Measurements from ENCODE around the gene SEC24C. TPM values are rescaled to one million over a fixed set of nuclear protein-coding genes. Genes with fewer than 3 reads are reported as not detected.

The SEC24C gene
- polyA plus RNA-seq, 2 of the 4 experiments (the other 2 are of a cell fraction) = 54.3 to 84.7 TPM

DNA sequence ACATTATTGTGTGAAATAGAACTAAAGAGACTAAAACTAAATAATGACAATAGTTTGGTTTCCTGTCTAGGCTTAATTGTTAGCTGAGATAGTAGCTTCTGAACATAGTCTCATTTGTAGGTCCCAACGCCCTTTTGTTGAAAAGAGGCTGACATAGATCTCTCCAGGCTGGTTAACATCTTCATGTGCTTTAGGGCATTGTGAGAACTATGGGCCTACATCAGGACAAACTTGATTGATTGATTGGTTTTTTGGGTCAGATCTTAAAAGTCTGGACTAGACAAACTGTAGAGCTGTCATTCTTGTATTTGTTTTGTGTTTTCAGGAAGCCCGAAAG, 38.5 kb downstream of the SEC24C start (continued):
- TF ChIP-seq REST (IDR thresholded peaks at IDR 0.05) (no peak), ZSCAN20 (CRISPR knock-in tag; IDR thresholded peaks at IDR 0.05) (no peak), CHD4 (IDR thresholded peaks at IDR 0.05; ENCODE audit: borderline replicate concordance) (no peak)

DNA sequence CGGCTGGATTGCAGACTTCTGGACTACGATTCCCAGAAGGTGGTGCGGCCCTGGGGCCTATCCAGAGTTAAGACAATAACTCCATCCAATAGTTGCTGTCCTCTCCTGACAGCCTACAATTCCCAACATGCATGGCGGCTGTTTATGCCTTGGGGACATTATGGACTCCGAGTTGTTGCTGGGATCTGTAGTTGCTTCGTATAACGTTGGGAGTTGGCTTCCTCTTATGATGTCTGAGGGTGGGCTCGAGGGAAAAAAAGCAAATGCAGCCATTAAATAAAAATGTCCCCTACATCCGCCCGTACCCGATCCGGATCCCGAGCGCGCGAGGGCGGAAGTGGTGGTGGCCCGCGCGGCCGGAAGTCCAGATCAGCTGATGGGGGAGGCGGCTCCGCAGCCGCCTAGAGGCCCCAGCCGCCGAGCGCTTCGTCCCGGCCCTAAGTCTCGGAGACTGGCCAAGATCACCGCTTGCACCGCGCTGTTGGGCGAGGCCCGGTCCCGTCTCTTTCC, 41.1 kb downstream of the SEC24C start, which contains the start of gene ZSWIM8:
ZSWIM8 (plus strand) TSS at position 396 of the 510 bp plus-strand sequence. CDS start 273 bp downstream, outside the sequence.
- DNase-seq (ENCODE audit: low read depth in 1 of 2, low spot score in 1 of 2) = peak; percentile 95 to 99
- Histone ChIP-seq H3K4me1 (peaks cover 33% of the 10 kb centered on the region), H3K9me3 (no peaks in the 10 kb centered on the region), H3K27ac (peak within 1 kb of the TSS; percentile 70 to 92), H3K4me2 (peak within 1 kb of the TSS; percentile 85), H3K4me3 (peak within 1 kb of the TSS; percentile 97)
- peak; percentile 52 for TF ChIP-seq POLR2A (IDR thresholded peaks at IDR 0.05; ENCODE audit: low read length)
- peak; percentile 53; the same call in 1 of the 2 replicates for TF ChIP-seq E2F6 (IDR thresholded peaks at IDR 0.05; ENCODE audit: borderline replicate concordance, low read depth)
- no peak for TF ChIP-seq FOSL2 (IDR thresholded peaks at IDR 0.05)
- no peak for TF ChIP-seq FOSL2 (CRISPR knock-in tag; IDR thresholded peaks at IDR 0.05)
- peak; percentile 47; the same call in 1 of the 2 replicates for TF ChIP-seq KDM5A (IDR thresholded peaks at IDR 0.05)
- TF ChIP-seq CBX8 (IDR thresholded peaks at IDR 0.05) = no peak
- no peak for TF ChIP-seq RARB (CRISPR knock-in tag; IDR thresholded peaks at IDR 0.05)
- no peak for TF ChIP-seq HDAC2 (IDR thresholded peaks at IDR 0.05)
- TF ChIP-seq, protein P1, sequence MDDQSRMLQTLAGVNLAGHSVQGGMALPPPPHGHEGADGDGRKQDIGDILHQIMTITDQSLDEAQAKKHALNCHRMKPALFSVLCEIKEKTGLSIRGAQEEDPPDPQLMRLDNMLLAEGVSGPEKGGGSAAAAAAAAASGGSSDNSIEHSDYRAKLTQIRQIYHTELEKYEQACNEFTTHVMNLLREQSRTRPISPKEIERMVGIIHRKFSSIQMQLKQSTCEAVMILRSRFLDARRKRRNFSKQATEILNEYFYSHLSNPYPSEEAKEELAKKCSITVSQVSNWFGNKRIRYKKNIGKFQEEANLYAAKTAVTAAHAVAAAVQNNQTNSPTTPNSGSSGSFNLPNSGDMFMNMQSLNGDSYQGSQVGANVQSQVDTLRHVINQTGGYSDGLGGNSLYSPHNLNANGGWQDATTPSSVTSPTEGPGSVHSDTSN (IDR thresholded peaks at IDR 0.05) = peak; percentile 91
- TF ChIP-seq BCL3 (IDR thresholded peaks at IDR 0.05) = 0 out of 3 replicates have a peak, but pooled peaks have one; percentile 15
- peak; percentile 45; the same call in 1 of the 2 replicates for TF ChIP-seq HOXB5 (CRISPR knock-in tag; IDR thresholded peaks at IDR 0.05)
- peak; percentile 37 for TF ChIP-seq MAFK (IDR thresholded peaks at IDR 0.05; ENCODE audit: partially characterized antibody)
- peak; percentile 68 to 83; a peak in 4 of 5 replicates for TF ChIP-seq JUN (IDR thresholded peaks at IDR 0.05)
- peak; percentile 72 for TF ChIP-seq MAX (IDR thresholded peaks at IDR 0.05)
- TF ChIP-seq USF2 (IDR thresholded peaks at IDR 0.05) = peak; percentile 63
- TF ChIP-seq RFX5 (IDR thresholded peaks at IDR 0.05) = 0 out of 2 replicates have a peak, but pooled peaks have one; percentile 31
- ChIA-PET CTCF (interaction anchor here (2.6 to 3.1 kb wide), 2 partner anchors 9 to 15 kb away, joined by 8 to 10 read pairs; no protein-coding TSS in a partner anchor), POLR2A (interaction anchor here (0.6 to 2.0 kb wide), 4 partner anchors 10 to 52 kb away, joined by 3 to 8 read pairs (median 5); a partner anchor contains a TSS)
- peak; percentile 36 for FAIRE-seq
- ATAC-seq = peak; percentile 90 to 94
- 2% methylated on average over 29 of the region's 36 CpGs for WGBS (ENCODE audit: missing lambda C conversion rate)
